Activated naive CD4-positive, alpha-beta T cell treated with anti-CD3 and anti-CD28 coated beads, Interleukin-2, amount 50 U/mL, for 72 hours (primary cell): Measurements from ENCODE around the gene MYL6. TPM values are rescaled to one million over a fixed set of nuclear protein-coding genes. Genes with fewer than 3 reads are reported as not detected.
A peak's percentile ranks its signal among the peaks of the same experiment; 100 is the strongest.
"Not testable (repeated sequence)": the region's sequence is repeated elsewhere in the genome, so short reads cannot be mapped to it uniquely, and the experiment has no call there.

Experiments
- ATAC-seq, 2 donors: fragments of 150-1000 bp; cut with Tn5 transposase; 2 replicates each; pipeline ENCODE4 v1.10.0; 2021; ENCODE audit warnings: mild to moderate bottlenecking in 2 of 2, moderate library complexity in 2 of 2
- DNase-seq, 2 donors: peaks; one replicate each; pipeline ENCODE4 v3.0.0; 2021 to 2022; ENCODE audit warnings: low spot score in 2 of 2
- H3K27ac Mint-ChIP-seq, 2 donors: one replicate each; pipeline ENCODE4 v1.8.0; 2022; ENCODE audit warnings: mild to moderate bottlenecking in 2 of 2, mixed read lengths in 2 of 2
- H3K36me3 Mint-ChIP-seq, 2 donors: one replicate each; pipeline ENCODE4 v1.8.0; 2022; ENCODE audit warnings: mixed read lengths in 2 of 2
- H3K9me3 Mint-ChIP-seq, 2 donors: one replicate each; pipeline ENCODE4 v1.8.0; 2022; ENCODE audit warnings: mixed read lengths in 2 of 2
- total RNA-seq, 2 donors: library from RNA; stranded (reverse); gene quantifications; one replicate each; pipeline ENCODE4 v1.2.3, GENCODE V29; 2022

Gene MYL6
- total RNA-seq, result 1,000 to 10,000 TPM; 1,014 to 1,193 TPM

GRCh38 chr12:56158029-56158925, at the start of gene MYL6:
Gene MYL6 (plus strand): TSS chr12:56158359. CDS start chr12:56158402, 43 bp downstream.
- peak; percentile 87 to 92 for DNase-seq
- ATAC-seq, result peak; percentile 86 to 92
- peaks cover 42 to 62% of the 10 kb centered on the region in 2 donors for H3K36me3 Mint-ChIP-seq
- peak within 1 kb of the TSS; percentile 95 to 98 for H3K27ac Mint-ChIP-seq
- no peaks in the 10 kb centered on the region for H3K9me3 Mint-ChIP-seq

GRCh38 chr12:56110571-56110970, 47.6 kb upstream of the MYL6 start:
- Mint-ChIP-seq H3K27ac (peak overlapping the region; percentile 56), H3K36me3 (peaks cover 33 to 77% of the 10 kb centered on the region in 2 donors)
- no peak for ATAC-seq

GRCh38 chr12:56114084-56114483, 44.1 kb upstream of the MYL6 start:
- ATAC-seq (no peak), DNase-seq (no peak)
- Mint-ChIP-seq H3K27ac (peak overlapping the region; percentile 19 to 51), H3K9me3 (no peaks in the 10 kb centered on the region), H3K36me3 (peaks cover 42 to 66% of the 10 kb centered on the region in 2 donors)

More at GRCh38 chr12:56110571-56110970, 47.6 kb upstream of the MYL6 start:
- no peak for DNase-seq
- H3K9me3 Mint-ChIP-seq, result no peaks in the 10 kb centered on the region

GRCh38 chr12:56115329-56115728, 42.8 kb upstream of the MYL6 start:
- Mint-ChIP-seq H3K9me3 (no peaks in the 10 kb centered on the region), H3K36me3 (peaks cover 41 to 54% of the 10 kb centered on the region in 2 donors), H3K27ac (peak overlapping the region; percentile 96 to 100)
- DNase-seq, result no peak
- no peak for ATAC-seq

- ATAC-seq (peak; percentile 49 to 50), DNase-seq (peak; percentile 91 to 94)
- no peaks in the 10 kb centered on the region for H3K9me3 Mint-ChIP-seq
- peaks cover 31 to 42% of the 10 kb centered on the region in 2 donors for H3K36me3 Mint-ChIP-seq
- peak within 1 kb of the TSS; percentile 96 to 100 for H3K27ac Mint-ChIP-seq
Measured at GRCh38 chr12:56116267-56117081, 41.7 kb upstream of the MYL6 start, which contains the start of gene RPL41. Gene RPL41 (plus strand): TSS chr12:56116633.

- peak overlapping the region; percentile 96 to 100 for H3K27ac Mint-ChIP-seq
- not testable (repeated sequence) for H3K9me3 Mint-ChIP-seq, DNase-seq, ATAC-seq
- peaks cover 31 to 35% of the 10 kb centered on the region in 2 donors for H3K36me3 Mint-ChIP-seq
Measured at GRCh38 chr12:56117082-56117706, 41.0 kb upstream of the MYL6 start.

- peak within 1 kb of the TSS; percentile 96 to 100 for H3K27ac Mint-ChIP-seq
- DNase-seq (peak; percentile 96 to 98), ATAC-seq (peak; percentile 87 to 91)
- H3K9me3 Mint-ChIP-seq, result no peaks in the 10 kb centered on the region
- H3K36me3 Mint-ChIP-seq, result peaks cover 28 to 31% of the 10 kb centered on the region in 2 donors
Measured at GRCh38 chr12:56117778-56118687, 40.1 kb upstream of the MYL6 start, which contains the start of gene ZC3H10. Gene ZC3H10 (plus strand): TSS chr12:56118266. CDS start chr12:56120563, 2,297 bp downstream.

- ATAC-seq (peak; percentile 4 to 5), DNase-seq (no peak)
- peaks cover 20 to 31% of the 10 kb centered on the region in 2 donors for H3K36me3 Mint-ChIP-seq
- peak overlapping the region; percentile 96 to 100 for H3K27ac Mint-ChIP-seq
- H3K9me3 Mint-ChIP-seq, result no peaks in the 10 kb centered on the region
Measured at GRCh38 chr12:56118688-56119357, 39.3 kb upstream of the MYL6 start.

- ATAC-seq, result no peak
- Mint-ChIP-seq H3K36me3 (peaks cover 19 to 31% of the 10 kb centered on the region in 2 donors), H3K9me3 (no peaks in the 10 kb centered on the region)
Measured at GRCh38 chr12:56119361-56119796, 38.8 kb upstream of the MYL6 start.

GRCh38 chr12:56120158-56120846, 37.9 kb upstream of the MYL6 start:
- peak overlapping the region in 1 of 2 donors; percentile 96 for H3K27ac Mint-ChIP-seq

More at GRCh38 chr12:56119361-56119796, 38.8 kb upstream of the MYL6 start:
- H3K27ac Mint-ChIP-seq, result peak overlapping the region; percentile 96 to 100
- DNase-seq, result peak in 1 of 2 donors; percentile 64

GRCh38 chr12:56121204-56121870, 36.8 kb upstream of the MYL6 start:
- ATAC-seq, result no peak
- Mint-ChIP-seq H3K36me3 (peaks cover 18 to 30% of the 10 kb centered on the region in 2 donors), H3K27ac (no peak overlapping the region), H3K9me3 (no peaks in the 10 kb centered on the region)
- DNase-seq, result no peak

More at GRCh38 chr12:56120158-56120846, 37.9 kb upstream of the MYL6 start:
- no peak for ATAC-seq
- no peak for DNase-seq
- Mint-ChIP-seq H3K9me3 (no peaks in the 10 kb centered on the region), H3K36me3 (peaks cover 19 to 31% of the 10 kb centered on the region in 2 donors)

GRCh38 chr12:56122637-56123036, 35.5 kb upstream of the MYL6 start:
- H3K9me3 Mint-ChIP-seq, result no peaks in the 10 kb centered on the region
- no peak overlapping the region for H3K27ac Mint-ChIP-seq
- H3K36me3 Mint-ChIP-seq, result peaks cover 5 to 17% of the 10 kb centered on the region in 2 donors
- no peak for ATAC-seq
- no peak for DNase-seq

- DNase-seq, result no peak
- ATAC-seq, result no peak
- Mint-ChIP-seq H3K27ac (peak overlapping the region in 1 of 2 donors; percentile 8), H3K36me3 (peaks cover 8 to 14% of the 10 kb centered on the region in 2 donors), H3K9me3 (no peaks in the 10 kb centered on the region)
Measured at GRCh38 chr12:56124133-56124532, 34.0 kb upstream of the MYL6 start.
